Measurements from ENCODE around the gene EIF3D. TPM values are rescaled to one million over a fixed set of nuclear protein-coding genes. Genes with fewer than 3 reads are reported as not detected.

EIF3D gene
- total RNA-seq, 1 experiment from 2014 or later: 270 TPM

DNA sequence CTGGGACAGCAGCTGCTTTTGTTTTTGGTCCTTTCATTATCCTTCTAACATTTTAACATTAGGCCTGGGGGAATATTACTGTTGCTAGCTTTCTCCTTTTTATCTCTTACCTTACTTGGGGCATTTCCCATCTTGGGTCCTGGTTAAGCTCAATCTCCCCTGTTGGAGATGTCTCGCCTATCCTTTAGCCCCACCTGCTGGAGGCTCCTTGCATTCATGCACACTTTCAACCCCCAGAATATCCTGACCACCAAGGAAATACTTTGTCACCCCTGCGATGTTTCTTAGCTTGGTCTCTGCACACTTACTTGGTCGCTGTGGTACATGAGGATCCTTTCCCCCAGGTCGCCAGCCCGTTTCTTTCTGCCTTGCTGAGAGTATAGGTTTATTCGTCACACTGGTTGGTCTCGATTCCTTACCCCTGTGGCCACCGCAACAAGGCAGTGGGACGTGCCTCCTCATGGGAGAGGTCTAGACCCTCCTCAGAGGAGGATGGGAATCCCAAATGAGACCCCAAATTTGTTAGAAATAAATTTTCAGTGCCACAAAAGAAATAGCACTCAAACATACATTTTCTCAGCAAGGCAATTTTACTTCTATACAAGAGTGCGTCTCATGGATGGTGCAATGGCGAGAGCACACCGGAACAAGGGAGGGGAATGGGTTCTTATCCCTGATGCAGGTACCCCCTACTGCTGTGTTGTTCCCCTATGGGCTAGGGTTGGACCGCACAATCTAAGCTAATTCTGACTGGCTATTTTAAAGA lies 42.2 kb downstream of the EIF3D start:
- BruUV-seq (replicated peaks): no TSS peak
- Histone ChIP-seq H2AFZ (no peak overlapping the region), H3K27me3 (ENCODE audit: insufficient read depth, low read depth) (no peaks in the 10 kb centered on the region), H3K9me2 (ENCODE audit: insufficient read depth) (no peaks in the 10 kb centered on the region), H3K4me2 (no peak overlapping the region), H3K27ac (no peak overlapping the region), H3K4me3 (no peak overlapping the region), H3K9me3 (ENCODE audit: insufficient read depth, low read depth) (peaks cover 17% of the 10 kb centered on the region; the same call in 1 of the 2 replicates), H4K20me1 (ENCODE audit: insufficient read depth) (no peaks in the 10 kb centered on the region), H3K4me1 (replicated peaks; ENCODE audit: insufficient read depth) (peaks cover 30% of the 10 kb centered on the region), H3K79me2 (ENCODE audit: low read depth) (0 out of 2 replicates have a peak, but pooled peaks cover 5% of the 10 kb centered on the region), H3F3A (ENCODE audit: insufficient read depth, low read depth) (peaks cover 44% of the 10 kb centered on the region), H3K36me3 (ENCODE audit: low read depth) (peaks cover 32% of the 10 kb centered on the region)
- intact Hi-C loops (cut with micrococcal nuclease; ENCODE audit: unreplicated experiment): no loop called here
- ChIA-PET CTCF (interaction anchor here (0.5 to 0.9 kb wide), 3 partner anchors 168 to 520 kb away, joined by 3 to 4 read pairs (median 3); no protein-coding TSS in a partner anchor), POLR2A (ENCODE audit: unreplicated experiment) (interaction anchor here (0.6 kb wide), 1 partner anchor 434 kb away, joined by 4 read pairs; no protein-coding TSS in a partner anchor)
- no peak for TF ChIP-seq EZH2 (IDR thresholded peaks at IDR 0.05; ENCODE audit: low read depth)
- TF ChIP-seq, protein P1, sequence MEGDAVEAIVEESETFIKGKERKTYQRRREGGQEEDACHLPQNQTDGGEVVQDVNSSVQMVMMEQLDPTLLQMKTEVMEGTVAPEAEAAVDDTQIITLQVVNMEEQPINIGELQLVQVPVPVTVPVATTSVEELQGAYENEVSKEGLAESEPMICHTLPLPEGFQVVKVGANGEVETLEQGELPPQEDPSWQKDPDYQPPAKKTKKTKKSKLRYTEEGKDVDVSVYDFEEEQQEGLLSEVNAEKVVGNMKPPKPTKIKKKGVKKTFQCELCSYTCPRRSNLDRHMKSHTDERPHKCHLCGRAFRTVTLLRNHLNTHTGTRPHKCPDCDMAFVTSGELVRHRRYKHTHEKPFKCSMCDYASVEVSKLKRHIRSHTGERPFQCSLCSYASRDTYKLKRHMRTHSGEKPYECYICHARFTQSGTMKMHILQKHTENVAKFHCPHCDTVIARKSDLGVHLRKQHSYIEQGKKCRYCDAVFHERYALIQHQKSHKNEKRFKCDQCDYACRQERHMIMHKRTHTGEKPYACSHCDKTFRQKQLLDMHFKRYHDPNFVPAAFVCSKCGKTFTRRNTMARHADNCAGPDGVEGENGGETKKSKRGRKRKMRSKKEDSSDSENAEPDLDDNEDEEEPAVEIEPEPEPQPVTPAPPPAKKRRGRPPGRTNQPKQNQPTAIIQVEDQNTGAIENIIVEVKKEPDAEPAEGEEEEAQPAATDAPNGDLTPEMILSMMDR (conservative IDR thresholded peaks at IDR 0.05): peak; percentile 68
- DNase-seq: no peak

- Histone ChIP-seq H3F3A (ENCODE audit: insufficient read depth, low read depth) (peaks cover 41% of the 10 kb centered on the region), H2AFZ (peak within 1 kb of the TSS; percentile 87), H3K4me2 (peak within 1 kb of the TSS; percentile 88), H3K9me2 (ENCODE audit: insufficient read depth) (no peaks in the 10 kb centered on the region), H3K27me3 (ENCODE audit: insufficient read depth, low read depth) (no peaks in the 10 kb centered on the region), H3K36me3 (ENCODE audit: low read depth) (peaks cover 13% of the 10 kb centered on the region), H4K20me1 (ENCODE audit: insufficient read depth) (no peaks in the 10 kb centered on the region), H3K4me3 (peak within 1 kb of the TSS; percentile 70), H3K27ac (peak within 1 kb of the TSS; percentile 95), H3K79me2 (ENCODE audit: low read depth) (peaks cover 22% of the 10 kb centered on the region), H3K9me3 (ENCODE audit: insufficient read depth, low read depth) (peaks cover 4% of the 10 kb centered on the region; the same call in 1 of the 2 replicates), H3K4me1 (replicated peaks; ENCODE audit: insufficient read depth) (peaks cover 38% of the 10 kb centered on the region)
- POLR2A ChIA-PET (ENCODE audit: unreplicated experiment): interaction anchor here (0.5 to 1.4 kb wide), 7 partner anchors 16 to 573 kb away, joined by 3 to 26 read pairs (median 6); no protein-coding TSS in a partner anchor
- CTCF ChIA-PET: interaction anchor here (0.6 to 0.7 kb wide), 2 partner anchors 168 to 223 kb away, joined by 6 to 13 read pairs; no protein-coding TSS in a partner anchor
- no peak for TF ChIP-seq EZH2 (IDR thresholded peaks at IDR 0.05; ENCODE audit: low read depth)
- TF ChIP-seq, protein P1 (conservative IDR thresholded peaks at IDR 0.05): no peak
- TSS peak; percentile 47 for BruUV-seq (replicated peaks)
- intact Hi-C loops (cut with micrococcal nuclease; ENCODE audit: unreplicated experiment): loop anchor here (5.0 kb wide), 1 partner anchor 46 kb away; the partner anchor contains the start of gene EIF3D
- peak; percentile 90 to 95 for DNase-seq
Measured at GRCh38 chr22:36481393-36482168, 47.4 kb downstream of the EIF3D start, which contains the start of gene TXN2. TXN2 (minus strand) TSS chr22:36481640; CDS start chr22:36480837, 803 bp downstream.

- no peaks in the 10 kb centered on the region for H3K27me3 ChIP-seq (ENCODE audit: insufficient read depth, low read depth)
- intact Hi-C loops (cut with micrococcal nuclease; ENCODE audit: unreplicated experiment): loop anchor here (5.0 kb wide), 1 partner anchor 46 kb away; the partner anchor contains the start of gene EIF3D
- H3K27ac ChIP-seq: peak overlapping the region; percentile 95
- BruUV-seq (replicated peaks): no TSS peak
- peak overlapping the region; percentile 88 for H3K4me2 ChIP-seq
- H2AFZ ChIP-seq: peak overlapping the region; percentile 87
- POLR2A ChIA-PET (ENCODE audit: unreplicated experiment): interaction anchor here (0.6 to 1.4 kb wide), 3 partner anchors 16 to 573 kb away, joined by 3 to 6 read pairs (median 4); no protein-coding TSS in a partner anchor
- peaks cover 36% of the 10 kb centered on the region for H3F3A ChIP-seq (ENCODE audit: insufficient read depth, low read depth)
- TF ChIP-seq EZH2 (IDR thresholded peaks at IDR 0.05; ENCODE audit: low read depth): no peak
- TF ChIP-seq, protein P1 (conservative IDR thresholded peaks at IDR 0.05): no peak
- no peaks in the 10 kb centered on the region for H3K9me2 ChIP-seq (ENCODE audit: insufficient read depth)
- no peak for DNase-seq
- peaks cover 22% of the 10 kb centered on the region for H3K79me2 ChIP-seq (ENCODE audit: low read depth)
- H3K9me3 ChIP-seq (ENCODE audit: insufficient read depth, low read depth): no peaks in the 10 kb centered on the region
- H3K4me3 ChIP-seq: peak overlapping the region; percentile 70
- H3K4me1 ChIP-seq (replicated peaks; ENCODE audit: insufficient read depth): peaks cover 38% of the 10 kb centered on the region
- CTCF ChIA-PET: no interaction called here
- no peaks in the 10 kb centered on the region for H4K20me1 ChIP-seq (ENCODE audit: insufficient read depth)
- peaks cover 13% of the 10 kb centered on the region; the same call in 1 of the 2 replicates for H3K36me3 ChIP-seq (ENCODE audit: low read depth)
Measured at GRCh38 chr22:36480941-36481392, 48.0 kb downstream of the EIF3D start.
